HepG2 (cell line): ENCODE data around the gene NOX3. TPM values are rescaled to one million over a fixed set of nuclear protein-coding genes. Genes with fewer than 3 reads are reported as not detected.

ENCODE experiments used
- BCL6 ChIP-seq: IDR thresholded peaks from 2 replicates; pipeline ENCODE4 v1.6.1; 2016; ENCODE audit warnings: missing genetic modification reagents, missing compliant biosample characterization
- CBFB ChIP-seq: sonication (generic); formaldehyde crosslinking; IDR thresholded peaks from 2 replicates; pipeline ENCODE4 v1.4.0; 2020; ENCODE audit warnings: missing genetic modification reagents
- CREB1 ChIP-seq, 2 experiments: fragments of 450-650 bp in 1 of 2; IDR thresholded peaks; 2 replicates each; pipeline ENCODE4 v1.6.1; 2016 to 2017; ENCODE audit warnings: control low read depth in 1 of 2, mild to moderate bottlenecking in 1 of 2, missing compliant biosample characterization in 1 of 2, missing genetic modification characterization in 1 of 2
- ERF ChIP-seq: IDR thresholded peaks from 2 replicates; pipeline ENCODE4 v1.6.1; 2018; ENCODE audit warnings: missing biosample characterization, missing genetic modification reagents
- FOXA1 ChIP-seq, 2 experiments: fragments of 450-650 bp in 1 of 2; sonication (generic) in 1 of 2; formaldehyde crosslinking in 1 of 2; IDR thresholded peaks; 2 replicates each; pipeline versions ENCODE4 v1.4.0 to v1.6.1; 2016 to 2020; ENCODE audit warnings: missing genetic modification reagents in 1 of 2
- FOXK1 ChIP-seq: sonication (generic); formaldehyde crosslinking; IDR thresholded peaks from 2 replicates; pipeline ENCODE4 v1.4.0; 2020; ENCODE audit warnings: low read depth, missing genetic modification reagents, borderline replicate concordance
- FOXO1 ChIP-seq: sonication (generic); formaldehyde crosslinking; IDR thresholded peaks from 2 replicates; pipeline ENCODE4 v1.4.0; 2020; ENCODE audit warnings: missing genetic modification reagents
- FOXP1 ChIP-seq, 2 experiments: fragments of 450-650 bp in 1 of 2; IDR thresholded peaks; 2 replicates each; pipeline ENCODE4 v1.6.1; 2017 to 2018; ENCODE audit warnings: antibody characterized with exemption in 1 of 2
- HMG20A ChIP-seq: IDR thresholded peaks from 2 replicates; pipeline ENCODE4 v1.6.1; 2016; ENCODE audit warnings: borderline replicate concordance
- ISL2 ChIP-seq: sonication (generic); formaldehyde crosslinking; IDR thresholded peaks from 2 replicates; pipeline ENCODE4 v1.5.0; 2020; ENCODE audit warnings: missing genetic modification reagents
- LCORL ChIP-seq, 2 experiments: fragments of 450-650 bp in 1 of 2; sonication (generic) in 1 of 2; formaldehyde crosslinking in 1 of 2; IDR thresholded peaks; 2 replicates each; pipeline versions ENCODE4 v1.5.0 to v1.6.1; 2017 to 2020; ENCODE audit warnings: antibody characterized with exemption in 1 of 2, missing genetic modification reagents in 1 of 2
- MED1 ChIP-seq: sonication (generic); formaldehyde crosslinking; IDR thresholded peaks from 2 replicates; pipeline ENCODE4 v1.4.0; 2020; ENCODE audit warnings: missing genetic modification reagents
- NBN ChIP-seq: fragments of 450-650 bp; conservative IDR thresholded peaks from 2 replicates; pipeline ENCODE4 v1.6.1; 2017
- NR2F6 ChIP-seq, 2 experiments: IDR thresholded peaks; 2 replicates each; pipeline ENCODE4 v1.6.1; 2016; ENCODE audit warnings: antibody characterized with exemption in 1 of 2, mild to moderate bottlenecking in 1 of 2
- RXRB ChIP-seq: IDR thresholded peaks from 2 replicates; pipeline ENCODE4 v1.6.1; 2016; ENCODE audit warnings: borderline replicate concordance, missing genetic modification reagents, missing compliant biosample characterization
- SOX13 ChIP-seq, 3 experiments: fragments of 450-650 bp in 1 of 3; sonication (generic) in 1 of 3; formaldehyde crosslinking in 1 of 3; IDR thresholded peaks in 2 of 3; conservative IDR thresholded peaks in 1 of 3; 2 replicates each; pipeline versions ENCODE4 v1.5.0 to v1.6.1; 2016 to 2020; ENCODE audit warnings: antibody characterized with exemption in 1 of 3, mild to moderate bottlenecking in 1 of 3, missing compliant biosample characterization in 1 of 3, missing genetic modification reagents in 1 of 3, moderate library complexity in 1 of 3
- SSRP1 ChIP-seq: IDR thresholded peaks from 2 replicates; pipeline ENCODE4 v1.6.1; 2016; ENCODE audit warnings: control low read depth
- TARDBP ChIP-seq: sonication (generic); formaldehyde crosslinking; IDR thresholded peaks from 2 replicates; pipeline ENCODE4 v1.8.0; 2022; ENCODE audit warnings: mild to moderate bottlenecking, missing genetic modification reagents
- ZBTB39 ChIP-seq: sonication (generic); formaldehyde crosslinking; IDR thresholded peaks from 2 replicates; pipeline ENCODE4 v1.5.0; 2020; ENCODE audit warnings: missing genetic modification reagents
- ZMYM4 ChIP-seq: sonication (generic); formaldehyde crosslinking; IDR thresholded peaks from 2 replicates; pipeline ENCODE4 v1.8.1; 2023; ENCODE audit warnings: mild to moderate bottlenecking, missing genetic modification reagents
- ZNF280D ChIP-seq: sonication (generic); formaldehyde crosslinking; IDR thresholded peaks from 2 replicates; pipeline ENCODE4 v1.5.1; 2020; ENCODE audit warnings: mild to moderate bottlenecking, missing genetic modification reagents
- ZNF564 ChIP-seq: sonication (generic); formaldehyde crosslinking; IDR thresholded peaks from 2 replicates; pipeline ENCODE4 v1.8.1; 2023; ENCODE audit warnings: mild to moderate bottlenecking, missing genetic modification reagents
- polyA plus RNA-seq, 8 experiments: library from polyadenylated mRNA; depleted of rRNA in 3 of 8; stranded (reverse) in 7 of 8; unstranded in 1 of 8; fragments of >200 nt; fragmentation: Illumina TruSeq in 4 of 8; extraction: Trizol in 4 of 8; gene quantifications; 2 replicates each; pipeline versions ENCODE4 v1.2.1 to v1.2.3, GENCODE V29; 2011 to 2016; ENCODE audit warnings: low read depth in 4 of 8, missing spikeins in 1 of 8, mixed read lengths in 1 of 8; ENCODE audit not compliant: insufficient read depth in 1 of 8
- total RNA-seq, 5 experiments: library from RNA; depleted of rRNA; stranded (reverse); fragments of >200 nt; fragmentation: Illumina TruSeq; extraction: Trizol; gene quantifications; 2 replicates each; pipeline ENCODE4 v1.2.3, GENCODE V29; 2016; ENCODE audit warnings: low read depth in 1 of 5
- TF ChIP-seq, protein P1 (sequence below): sonication (generic); formaldehyde crosslinking; IDR thresholded peaks from 2 replicates; pipeline ENCODE4 v1.4.0; 2020; ENCODE audit warnings: missing genetic modification reagents

The NOX3 gene
- total and polyA plus RNA-seq, 2 of the 13 experiments (the other 11 are each of a cell fraction or from before 2014, with no cell fraction given) = 0.09 to 0.18 TPM

DNA sequence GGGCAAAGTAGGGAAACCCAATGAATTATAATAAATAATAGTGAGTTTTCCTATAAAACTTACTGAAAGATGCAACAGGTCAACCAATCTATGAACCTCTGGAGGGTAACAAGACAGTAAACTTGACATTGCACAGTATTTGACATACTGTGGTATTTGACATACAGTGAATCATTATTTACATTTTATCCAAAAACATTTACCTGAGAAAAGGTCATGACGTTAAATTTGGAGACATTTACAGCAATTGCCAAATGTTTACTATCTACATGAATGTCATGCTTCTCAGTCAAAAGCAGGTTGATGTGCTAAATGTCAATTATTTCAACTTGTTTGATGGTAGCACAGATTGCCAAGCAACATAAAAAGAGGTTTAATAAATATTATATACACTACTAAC, 35.8 kb upstream of the NOX3 start (continued):
- TF ChIP-seq ZBTB39 (CRISPR knock-in tag) (peak; percentile 85), ZMYM4 (CRISPR knock-in tag) (no peak), RXRB (CRISPR knock-in tag) (peak; percentile 98), CBFB (no peak), FOXA1 (IDR thresholded peaks at IDR 0.05) (peak; percentile 76), FOXA1 (CRISPR knock-in tag; IDR thresholded peaks at IDR 0.05) (peak; percentile 63), LCORL (IDR thresholded peaks at IDR 0.05) (peak; percentile 97), LCORL (CRISPR knock-in tag; IDR thresholded peaks at IDR 0.05) (peak; percentile 66; the same call in 1 of the 2 replicates), MED1 (CRISPR knock-in tag) (peak; percentile 93), NBN (no peak), FOXK1 (CRISPR knock-in tag) (peak; percentile 94; the same call in 1 of the 2 replicates), SOX13 (IDR thresholded peaks at IDR 0.05) (no peak), SOX13 (CRISPR knock-in tag; conservative IDR thresholded peaks at IDR 0.05 in 1 of 2, IDR thresholded peaks at IDR 0.05 in 1 of 2) (peak in 1 of 2 experiments; percentile 82; a peak in 1 of 4 replicates), ZNF280D (CRISPR knock-in tag) (0 out of 2 replicates have a peak, but pooled peaks have one; percentile 41), TARDBP (CRISPR knock-in tag) (peak; percentile 64), NR2F6 (IDR thresholded peaks at IDR 0.05) (peak; percentile 96), NR2F6 (CRISPR knock-in tag; IDR thresholded peaks at IDR 0.05) (peak; percentile 93), SSRP1 (CRISPR knock-in tag) (no peak), CREB1 (IDR thresholded peaks at IDR 0.05) (peak; percentile 20; the same call in 1 of the 2 replicates), CREB1 (CRISPR knock-in tag; IDR thresholded peaks at IDR 0.05) (peak; percentile 47; the same call in 1 of the 2 replicates), ISL2 (CRISPR knock-in tag) (peak; percentile 83; the same call in 1 of the 2 replicates), ZNF564 (CRISPR knock-in tag) (no peak), BCL6 (CRISPR knock-in tag) (peak; percentile 88), ERF (CRISPR knock-in tag) (peak; percentile 76; the same call in 1 of the 2 replicates), FOXP1 (IDR thresholded peaks at IDR 0.05) (no peak), FOXP1 (CRISPR knock-in tag; IDR thresholded peaks at IDR 0.05) (peak; percentile 88), FOXO1 (peak; percentile 83; the same call in 1 of the 2 replicates), HMG20A (CRISPR knock-in tag) (peak; percentile 93; the same call in 1 of the 2 replicates)
- TF ChIP-seq, protein P1, sequence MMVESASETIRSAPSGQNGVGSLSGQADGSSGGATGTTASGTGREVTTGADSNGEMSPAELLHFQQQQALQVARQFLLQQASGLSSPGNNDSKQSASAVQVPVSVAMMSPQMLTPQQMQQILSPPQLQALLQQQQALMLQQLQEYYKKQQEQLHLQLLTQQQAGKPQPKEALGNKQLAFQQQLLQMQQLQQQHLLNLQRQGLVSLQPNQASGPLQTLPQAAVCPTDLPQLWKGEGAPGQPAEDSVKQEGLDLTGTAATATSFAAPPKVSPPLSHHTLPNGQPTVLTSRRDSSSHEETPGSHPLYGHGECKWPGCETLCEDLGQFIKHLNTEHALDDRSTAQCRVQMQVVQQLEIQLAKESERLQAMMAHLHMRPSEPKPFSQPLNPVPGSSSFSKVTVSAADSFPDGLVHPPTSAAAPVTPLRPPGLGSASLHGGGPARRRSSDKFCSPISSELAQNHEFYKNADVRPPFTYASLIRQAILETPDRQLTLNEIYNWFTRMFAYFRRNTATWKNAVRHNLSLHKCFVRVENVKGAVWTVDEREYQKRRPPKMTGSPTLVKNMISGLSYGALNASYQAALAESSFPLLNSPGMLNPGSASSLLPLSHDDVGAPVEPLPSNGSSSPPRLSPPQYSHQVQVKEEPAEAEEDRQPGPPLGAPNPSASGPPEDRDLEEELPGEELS (CRISPR knock-in tag) = peak; percentile 71; the same call in 1 of the 2 replicates
